NCI-H1092 treated with DMSO at 0.1 percent for 48 hours (cell line): Measurements from ENCODE around the gene UPF3A.
"Not testable (repeated sequence)": the region's sequence is repeated elsewhere in the genome, so short reads cannot be mapped to it uniquely, and the experiment has no call there.

Source experiments
- DNase-seq: peaks from one replicate; lab custom pipeline; 2025; lab: John Stamatoyannopoulos, UW

UPF3A gene

GRCh38 chr13:114281351-114282040 is at the start of gene UPF3A:
TSS of gene UPF3A (plus strand) at chr13:114281601. CDS start at chr13:114281640, 39 bp downstream.
- peak; percentile 94 for DNase-seq

- no peak for DNase-seq
These were observed 49.5 kb upstream of the UPF3A start for GRCh38 chr13:114231886-114232285.

GRCh38 chr13:114234266-114234644 is 47.1 kb upstream of the UPF3A start:
- no peak for DNase-seq

GRCh38 chr13:114234645-114235421 is 46.6 kb upstream of the UPF3A start, which contains the start of gene CDC16:
TSS of gene CDC16 (plus strand) at chr13:114234897. CDS start at chr13:114235085, 188 bp downstream.
- peak; percentile 95 for DNase-seq

GRCh38 chr13:114235697-114236096 is 45.7 kb upstream of the UPF3A start:
- DNase-seq = no peak

- DNase-seq = no peak
These were observed 45.2 kb upstream of the UPF3A start for GRCh38 chr13:114236227-114236626.

- DNase-seq = no peak
These were observed 43.8 kb upstream of the UPF3A start for GRCh38 chr13:114237415-114238112.

GRCh38 chr13:114241918-114242317 is 39.5 kb upstream of the UPF3A start:
- DNase-seq = no peak

- no peak for DNase-seq
These were observed 37.4 kb upstream of the UPF3A start for GRCh38 chr13:114243971-114244370.

GRCh38 chr13:114244637-114245036 is 36.8 kb upstream of the UPF3A start:
- no peak for DNase-seq

GRCh38 chr13:114248011-114248410 is 33.4 kb upstream of the UPF3A start:
- DNase-seq = no peak

- no peak for DNase-seq
These were observed 32.3 kb upstream of the UPF3A start for GRCh38 chr13:114249077-114249476.

GRCh38 chr13:114251639-114252440 is 29.6 kb upstream of the UPF3A start:
- DNase-seq = not testable (repeated sequence)

GRCh38 chr13:114256547-114256946 is 24.9 kb upstream of the UPF3A start:
- no peak for DNase-seq

GRCh38 chr13:114257014-114257413 is 24.4 kb upstream of the UPF3A start:
- DNase-seq = no peak

GRCh38 chr13:114258589-114258988 is 22.8 kb upstream of the UPF3A start:
- DNase-seq = peak; percentile 66

GRCh38 chr13:114259374-114259773 is 22.0 kb upstream of the UPF3A start:
- peak; percentile 87 for DNase-seq

- peak; percentile 93 for DNase-seq
These were observed 21.4 kb upstream of the UPF3A start for GRCh38 chr13:114259974-114260373.

- DNase-seq = no peak
These were observed 20.6 kb upstream of the UPF3A start for GRCh38 chr13:114260814-114261213.

- DNase-seq = no peak
These were observed 20.0 kb upstream of the UPF3A start for GRCh38 chr13:114261328-114261965.

- DNase-seq = no peak
These were observed 17.8 kb upstream of the UPF3A start for GRCh38 chr13:114263578-114263977.
